GM18868 (cell line): ENCODE data around the gene INSIG2.
A peak's percentile ranks its signal among the peaks of the same experiment; 100 is the strongest.

Source experiments
- ATAC-seq: cut with Tn5 transposase; IDR thresholded peaks from one replicate; pipeline ENCODE4 v1.9.1; 2021; ENCODE audit warnings: mild to moderate bottlenecking, moderate library complexity; ENCODE audit not compliant: unreplicated experiment

Gene INSIG2

DNA sequence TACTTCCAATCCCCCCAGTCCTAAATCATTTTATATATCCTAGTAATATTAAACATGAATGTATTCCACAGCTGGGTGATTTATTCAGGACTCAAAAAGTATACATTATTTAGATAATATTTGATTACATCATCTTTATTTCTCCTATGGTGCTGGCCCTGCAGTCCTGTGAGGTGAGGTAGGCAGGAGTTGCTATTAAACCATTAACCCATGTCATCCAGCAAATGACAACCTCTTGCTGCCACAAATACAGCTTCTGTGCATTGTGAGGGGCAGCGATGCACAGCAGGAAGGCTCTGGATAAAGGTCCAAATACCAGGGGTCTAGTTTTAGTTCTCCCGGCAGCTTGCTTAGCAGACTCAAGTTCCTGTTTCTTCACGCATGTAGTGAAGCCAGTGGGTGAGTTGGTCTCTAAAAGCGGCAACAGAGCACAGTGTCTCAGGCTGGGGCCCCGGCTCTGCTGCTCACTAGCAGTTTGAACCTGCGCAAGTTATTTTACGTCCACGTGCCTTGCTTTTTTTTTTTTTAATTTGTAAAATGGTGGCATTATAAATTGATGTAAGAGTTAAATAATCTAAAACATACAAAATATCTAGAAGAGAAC is 36.1 kb downstream of the INSIG2 start:
- peak; percentile 53 for ATAC-seq

DNA sequence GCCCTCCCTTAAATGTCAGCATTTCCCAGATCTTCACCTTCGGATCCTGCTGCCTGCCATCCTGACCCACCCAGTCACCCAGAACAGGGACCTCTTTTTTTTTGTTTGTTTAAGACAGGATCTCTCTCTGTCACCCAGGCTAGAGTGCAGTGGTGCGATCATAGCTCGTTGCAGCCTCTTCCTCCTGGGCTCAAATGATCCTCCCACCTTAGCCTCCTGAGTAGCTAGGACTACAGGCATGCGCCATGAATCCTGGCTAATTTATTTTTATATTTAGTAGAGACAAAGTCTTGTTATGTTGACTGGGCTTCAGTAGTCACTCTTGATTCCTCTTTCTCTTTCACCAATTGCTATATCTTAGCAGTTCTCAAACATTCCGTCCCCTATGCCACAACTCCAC is 39.0 kb downstream of the INSIG2 start:
- no peak for ATAC-seq

DNA sequence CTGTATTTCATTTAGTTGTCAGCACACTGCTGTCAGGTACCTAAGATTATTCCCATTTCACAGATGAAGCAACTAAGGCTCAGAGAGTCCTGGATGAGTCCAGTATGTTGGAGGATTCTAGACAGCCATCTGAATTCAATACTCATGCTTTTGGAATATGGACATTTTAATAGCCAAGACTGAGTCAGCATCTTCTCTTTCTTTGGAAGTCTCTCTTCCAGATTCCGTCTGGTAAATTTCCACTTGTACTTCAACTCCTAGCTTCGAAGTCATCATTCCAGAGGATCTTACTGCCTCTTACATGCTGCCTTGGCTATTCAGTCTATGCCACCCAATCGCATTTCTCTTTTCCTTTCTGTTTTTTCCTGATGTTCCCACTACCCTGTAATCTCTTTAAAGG is 40.6 kb downstream of the INSIG2 start:
- ATAC-seq = no peak

DNA sequence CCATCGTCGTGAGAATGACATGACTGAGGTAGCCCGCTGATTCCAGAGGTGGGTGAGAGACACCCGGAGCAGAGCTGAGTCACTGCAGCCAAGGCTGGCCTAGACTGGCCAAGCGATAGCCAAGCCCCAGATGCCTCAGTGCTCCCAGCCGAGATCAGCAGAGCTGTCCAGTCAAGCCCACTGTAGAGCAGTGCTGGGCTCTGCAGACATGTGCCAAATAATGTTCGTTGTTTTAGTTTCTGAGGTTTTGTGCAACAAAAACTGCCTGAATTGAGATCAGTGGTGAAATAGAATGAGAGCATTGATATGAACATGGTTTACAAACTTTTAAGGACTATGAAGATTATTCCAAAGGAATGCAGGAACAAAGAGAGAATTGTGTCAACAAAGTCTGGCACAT is 42.1 kb downstream of the INSIG2 start:
- no peak for ATAC-seq

DNA sequence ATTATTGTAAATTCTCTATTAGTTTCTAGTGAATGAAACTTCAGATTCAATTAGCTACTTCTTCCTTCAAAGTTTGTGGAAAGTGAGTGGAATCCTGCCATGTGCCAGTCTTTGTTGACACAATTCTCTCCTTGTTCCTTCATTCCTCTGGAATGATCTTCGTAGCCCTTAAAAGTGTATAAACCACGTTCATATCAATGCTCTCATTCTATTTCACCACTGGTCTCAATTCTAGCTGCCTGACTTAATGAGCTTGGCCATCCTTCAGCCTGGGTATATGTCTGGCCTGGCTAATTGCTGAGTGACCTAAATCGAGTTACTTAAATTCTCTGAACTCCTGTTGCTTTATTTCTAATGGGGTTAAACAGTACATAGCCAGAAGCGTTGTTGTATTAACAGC is 43.5 kb downstream of the INSIG2 start:
- ATAC-seq = no peak

DNA sequence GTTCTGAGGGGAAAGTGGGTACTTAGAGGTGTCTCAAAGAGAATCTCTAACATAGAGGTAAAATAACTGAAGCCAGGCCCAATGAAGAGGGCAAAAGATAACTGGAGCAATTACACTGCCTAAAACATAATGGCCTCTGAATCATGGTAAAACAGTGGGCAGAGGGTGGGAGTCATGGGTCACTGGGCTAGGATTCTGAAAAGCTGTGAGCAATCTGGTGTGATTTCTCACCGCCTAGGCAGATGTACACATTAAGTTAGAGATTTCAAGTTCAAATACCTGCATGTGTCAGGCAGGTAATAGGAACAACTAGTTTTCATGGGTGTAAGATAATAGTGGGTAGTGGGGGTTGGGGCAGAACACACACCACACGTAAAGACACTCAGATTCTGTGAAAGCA is 45.6 kb downstream of the INSIG2 start:
- ATAC-seq = no peak

DNA sequence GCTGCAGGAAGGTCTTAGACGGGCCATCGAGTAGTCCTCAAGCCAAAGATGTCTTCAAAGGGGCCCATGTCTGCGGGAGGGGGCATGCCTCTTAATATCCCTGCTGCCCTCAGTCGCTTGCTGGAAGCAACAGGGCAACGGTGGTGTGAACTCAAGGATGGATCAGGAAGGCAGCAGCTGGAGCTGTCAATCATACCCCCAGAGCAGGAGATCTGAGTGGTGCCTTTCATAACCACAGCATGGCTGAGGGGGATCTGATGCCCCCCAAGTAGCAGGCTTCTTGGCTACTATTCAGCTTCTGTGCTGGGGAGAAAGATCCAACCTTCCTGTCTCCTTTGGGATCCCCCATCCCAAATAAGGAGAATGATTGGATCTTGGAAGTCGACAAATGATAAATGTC is 46.4 kb downstream of the INSIG2 start:
- no peak for ATAC-seq

DNA sequence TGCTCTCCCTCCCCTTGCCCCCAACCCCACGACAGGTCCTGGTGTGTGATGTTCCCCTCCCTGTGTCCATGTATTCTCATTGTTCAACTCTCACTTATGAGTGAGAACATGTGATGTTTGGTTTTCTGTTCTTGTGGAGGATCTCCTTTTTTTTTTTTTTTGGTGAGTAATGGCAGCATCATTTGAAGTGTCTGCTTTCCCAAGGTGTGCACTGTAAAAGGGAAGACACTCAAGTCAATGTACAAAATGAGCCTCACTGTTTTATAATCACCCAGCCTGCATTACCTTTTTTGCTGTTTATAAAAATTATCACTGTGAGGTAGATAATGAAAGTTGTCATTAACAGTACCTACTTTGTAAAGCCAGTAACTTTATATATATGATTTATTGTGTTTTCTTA is 56.9 kb downstream of the INSIG2 start:
- ATAC-seq = no peak

DNA sequence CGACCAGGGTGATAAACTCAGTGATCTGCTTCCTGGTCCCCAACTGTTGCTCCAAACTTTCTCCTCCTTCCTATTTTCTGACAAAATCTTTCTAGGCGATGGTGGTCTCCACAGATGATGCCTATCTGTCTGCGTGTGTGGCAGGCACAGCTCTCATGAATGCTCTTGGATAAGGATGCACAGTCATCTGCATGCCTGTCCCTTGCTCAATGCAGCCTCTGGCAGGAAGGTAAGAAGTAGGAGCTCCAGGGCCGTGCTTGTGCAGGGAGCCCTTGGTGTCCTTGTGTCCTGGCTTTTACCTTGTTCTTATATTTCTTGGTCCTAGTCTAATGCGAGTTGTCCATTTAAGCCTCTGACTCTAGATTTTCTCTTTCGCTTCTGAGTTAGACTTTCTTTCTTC is 57.5 kb downstream of the INSIG2 start:
- no peak for ATAC-seq

DNA sequence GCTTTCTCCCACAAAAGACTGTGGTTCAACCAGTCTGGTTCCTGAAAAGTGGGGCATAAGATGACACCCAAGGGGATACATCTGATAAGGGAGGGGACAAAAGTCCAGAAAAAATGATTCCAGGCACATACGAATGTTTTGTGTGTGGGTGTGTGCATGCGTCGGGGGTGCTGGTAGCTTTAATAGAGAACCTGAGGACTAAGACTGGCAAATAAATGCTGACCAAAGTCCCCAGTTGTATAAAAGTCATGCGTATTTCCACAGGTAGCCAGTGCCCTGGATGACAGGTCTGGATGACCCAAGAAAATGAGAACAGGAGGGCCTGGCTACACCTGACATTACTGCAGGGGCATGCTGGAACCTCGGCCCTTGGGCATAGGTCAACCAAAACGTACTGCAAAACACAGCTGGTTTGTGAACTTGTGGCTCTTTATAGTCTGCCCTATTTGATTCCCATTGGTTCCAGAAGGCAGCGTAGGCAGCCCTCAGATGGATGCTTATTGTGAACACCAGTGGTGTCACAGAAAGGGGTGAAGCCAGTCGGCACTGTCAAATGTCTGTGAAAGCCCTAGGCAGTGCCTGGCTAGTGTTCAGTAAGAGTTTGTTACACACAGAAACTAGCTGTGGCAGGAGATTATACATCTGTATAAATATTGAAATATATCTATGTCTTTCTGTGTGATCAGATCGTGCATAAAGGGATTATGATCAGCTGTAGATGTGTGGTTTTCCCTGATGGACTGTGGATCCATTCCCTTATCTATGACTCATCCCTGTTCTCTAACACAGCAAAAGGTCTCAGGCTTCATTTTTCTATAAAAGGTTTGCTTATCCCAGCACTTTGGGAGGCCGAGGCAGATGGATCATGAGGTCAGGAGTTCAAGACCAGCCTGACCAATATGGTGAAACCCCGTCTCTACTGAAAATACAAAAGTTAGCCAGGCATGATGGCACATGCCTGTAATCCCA is 58.3 kb downstream of the INSIG2 start:
- no peak for ATAC-seq

DNA sequence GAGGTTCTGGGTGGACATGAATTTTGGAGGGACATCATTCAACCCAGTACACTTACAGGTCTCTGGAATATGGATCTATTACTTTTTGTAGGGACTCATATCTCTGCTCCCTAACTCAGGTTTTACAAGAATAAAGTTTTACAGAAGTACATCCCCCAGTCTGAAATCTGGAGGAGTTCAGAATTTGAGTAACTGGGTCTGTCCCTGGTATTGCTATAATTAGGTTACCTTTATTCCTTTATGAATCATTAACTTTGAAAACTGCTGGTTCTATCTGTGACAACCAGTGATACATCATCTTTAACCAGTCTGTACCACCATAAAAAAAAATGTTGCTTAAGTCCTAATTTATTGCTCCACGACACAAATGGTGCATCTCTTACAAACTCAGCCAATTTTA is 59.9 kb downstream of the INSIG2 start:
- peak; percentile 61 for ATAC-seq

DNA sequence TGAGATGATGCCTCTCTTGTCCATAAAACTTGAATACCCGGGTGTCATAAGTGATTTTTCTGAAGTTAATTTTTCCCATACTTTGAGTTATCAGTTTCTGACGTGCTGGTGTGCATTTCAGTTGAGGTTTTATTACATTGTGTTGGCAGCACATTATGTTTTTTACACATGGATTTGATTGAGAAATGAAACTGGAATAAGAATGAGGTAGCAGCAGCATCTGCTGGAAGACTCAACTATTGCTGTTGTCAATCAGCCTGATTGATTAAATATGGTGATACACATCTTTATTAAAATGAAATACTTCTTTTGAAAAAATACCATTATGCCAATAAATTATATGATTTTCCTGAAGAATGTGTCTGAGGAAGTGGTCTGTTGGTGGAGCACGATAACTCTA is 60.5 kb downstream of the INSIG2 start:
- ATAC-seq = no peak

DNA sequence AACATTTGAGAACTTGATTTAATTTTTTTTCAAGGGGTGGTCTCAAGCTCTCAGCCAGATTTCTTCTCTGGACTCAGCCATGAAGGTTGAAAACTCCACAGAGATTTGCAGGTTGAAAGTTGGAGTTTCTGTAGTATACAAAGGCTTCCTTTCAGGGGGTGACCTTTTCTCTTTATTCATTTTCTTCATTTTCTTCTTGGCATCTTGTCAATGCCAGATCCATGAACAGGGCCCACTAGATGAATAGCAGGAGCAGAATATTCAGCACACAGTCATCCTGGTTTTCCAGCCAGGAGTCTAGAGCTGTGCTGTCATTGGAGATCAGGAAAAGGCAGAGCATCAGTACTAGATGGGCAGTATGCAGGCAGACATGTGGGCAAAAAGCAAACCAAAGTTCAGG is 62.0 kb downstream of the INSIG2 start:
- ATAC-seq = no peak

DNA sequence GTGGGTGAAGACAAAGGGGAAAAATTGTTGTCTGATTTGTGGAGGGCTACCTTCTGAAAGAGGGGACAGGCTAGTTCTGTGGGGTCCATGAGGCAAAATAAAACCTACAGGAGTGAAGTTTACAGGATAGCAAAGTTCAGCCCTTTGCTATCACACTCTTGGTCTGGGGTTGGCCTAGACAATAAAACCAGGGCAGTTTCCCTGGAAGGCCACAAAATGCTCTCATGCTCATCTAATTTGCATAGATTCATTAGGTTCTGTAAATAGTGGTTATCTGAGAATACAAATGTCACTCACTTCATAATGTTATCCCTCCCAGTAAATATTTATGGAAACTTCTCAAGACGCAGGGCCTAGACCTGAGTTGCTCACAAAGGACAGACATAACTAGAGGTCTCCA is 63.6 kb downstream of the INSIG2 start:
- no peak for ATAC-seq

DNA sequence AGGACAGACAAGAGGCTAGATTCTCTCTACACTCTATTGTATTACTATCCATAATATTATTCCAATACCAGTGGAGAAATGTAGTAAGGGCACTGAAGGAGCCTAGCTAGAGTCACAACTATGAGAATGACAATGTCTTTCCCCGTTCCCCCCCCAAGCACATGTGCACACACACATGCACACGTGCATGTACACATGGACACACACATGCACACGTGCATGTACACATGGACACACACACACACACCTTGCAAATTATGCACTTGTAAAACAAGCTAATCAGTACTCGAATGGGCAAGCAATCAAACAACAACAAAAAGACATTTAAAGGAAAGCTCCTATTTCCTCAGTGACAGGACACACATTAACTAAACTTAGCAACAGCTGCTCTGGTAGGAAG is 65.2 kb downstream of the INSIG2 start:
- ATAC-seq = no peak

DNA sequence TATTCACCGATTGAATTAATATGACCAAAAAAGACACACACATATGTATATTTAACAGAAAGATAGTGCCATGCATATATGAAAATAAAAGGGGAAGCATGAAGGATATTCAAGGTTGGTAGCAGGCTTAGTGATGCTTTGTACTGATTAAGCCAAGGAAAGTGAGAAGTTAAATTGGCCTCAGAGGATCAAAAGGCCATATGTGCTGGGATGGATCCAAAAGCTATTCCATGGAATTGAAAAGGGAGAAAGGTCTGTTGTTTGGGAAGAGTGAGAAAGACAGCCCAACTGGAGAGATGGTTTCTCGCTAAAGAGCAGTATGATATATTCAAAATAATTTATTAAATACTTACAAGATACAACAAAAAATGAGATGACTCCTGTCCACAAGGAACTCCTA is 65.9 kb downstream of the INSIG2 start:
- no peak for ATAC-seq
